HepG2 (cell line): ENCODE data around the gene USP34. TPM values are rescaled to one million over a fixed set of nuclear protein-coding genes. Genes with fewer than 3 reads are reported as not detected.

Experiments
- BRCA1 ChIP-seq: sonication (generic); formaldehyde crosslinking; IDR thresholded peaks from 2 replicates; pipeline ENCODE4 v1.4.0; 2020; ENCODE audit warnings: missing genetic modification reagents
- CREB1 ChIP-seq, 2 experiments: fragments of 450-650 bp in 1 of 2; IDR thresholded peaks; 2 replicates each; pipeline ENCODE4 v1.6.1; 2016 to 2017; ENCODE audit warnings: control low read depth in 1 of 2, mild to moderate bottlenecking in 1 of 2, missing compliant biosample characterization in 1 of 2, missing genetic modification characterization in 1 of 2
- HMG20B ChIP-seq: conservative IDR thresholded peaks from 2 replicates; pipeline ENCODE4 v1.6.1; 2016; ENCODE audit warnings: missing genetic modification reagents, missing compliant biosample characterization
- IRF2 ChIP-seq: IDR thresholded peaks from 2 replicates; pipeline ENCODE4 v1.6.1; 2018; ENCODE audit warnings: missing genetic modification reagents, missing compliant biosample characterization
- MAFF ChIP-seq: IDR thresholded peaks from 2 replicates; pipeline ENCODE4 v1.6.1; 2011; ENCODE audit warnings: low read depth, low read length, improper control_type of control experiment
- MAFK ChIP-seq, 2 experiments: IDR thresholded peaks in 1 of 2; conservative IDR thresholded peaks in 1 of 2; 2 replicates each; pipeline ENCODE4 v1.6.1; 2011; ENCODE audit warnings: improper control_type of control experiment in 2 of 2, low read length in 2 of 2
- MED13 ChIP-seq: sonication (generic); formaldehyde crosslinking; IDR thresholded peaks from 2 replicates; pipeline ENCODE4 v1.5.0; 2020; ENCODE audit warnings: missing genetic modification reagents
- NCOA2 ChIP-seq: sonication (generic); formaldehyde crosslinking; IDR thresholded peaks from 2 replicates; pipeline ENCODE4 v1.8.0; 2022; ENCODE audit warnings: inconsistent platforms
- REL ChIP-seq: sonication (generic); formaldehyde crosslinking; conservative IDR thresholded peaks from 2 replicates; pipeline ENCODE4 v1.8.0; 2022; ENCODE audit warnings: mild to moderate bottlenecking, missing genetic modification reagents, moderate library complexity
- REXO4 ChIP-seq: sonication (generic); formaldehyde crosslinking; IDR thresholded peaks from 2 replicates; pipeline ENCODE4 v1.8.0; 2022; ENCODE audit warnings: missing genetic modification reagents, mild to moderate bottlenecking, borderline replicate concordance
- SAFB2 ChIP-seq: sonication (generic); formaldehyde crosslinking; IDR thresholded peaks from 2 replicates; pipeline ENCODE4 v1.5.1; 2020; ENCODE audit warnings: missing genetic modification reagents, low read depth, mild to moderate bottlenecking, borderline replicate concordance
- SALL1 ChIP-seq: sonication (generic); formaldehyde crosslinking; IDR thresholded peaks from 2 replicates; pipeline ENCODE4 v1.8.0; 2022; ENCODE audit warnings: mild to moderate bottlenecking, missing genetic modification reagents
- SSRP1 ChIP-seq: IDR thresholded peaks from 2 replicates; pipeline ENCODE4 v1.6.1; 2016; ENCODE audit warnings: control low read depth
- STAT5B ChIP-seq: sonication (generic); formaldehyde crosslinking; IDR thresholded peaks from 2 replicates; pipeline ENCODE4 v1.4.0; 2020; ENCODE audit warnings: missing genetic modification reagents
- TAF1 ChIP-seq: sonication (generic); formaldehyde crosslinking; IDR thresholded peaks from 2 replicates; pipeline ENCODE4 v1.4.0; 2020; ENCODE audit warnings: missing genetic modification reagents
- TARDBP ChIP-seq: sonication (generic); formaldehyde crosslinking; IDR thresholded peaks from 2 replicates; pipeline ENCODE4 v1.8.0; 2022; ENCODE audit warnings: mild to moderate bottlenecking, missing genetic modification reagents
- TBX3 ChIP-seq: fragments of 450-650 bp; IDR thresholded peaks from 2 replicates; pipeline ENCODE4 v1.6.1; 2017; ENCODE audit warnings: antibody characterized with exemption, mild to moderate bottlenecking, inconsistent platforms, borderline replicate concordance
- TERF1 ChIP-seq: sonication (generic); formaldehyde crosslinking; IDR thresholded peaks from 2 replicates; pipeline ENCODE4 v1.8.0; 2022; ENCODE audit warnings: mild to moderate bottlenecking, missing genetic modification reagents, moderate library complexity
- TOPORS ChIP-seq: sonication (generic); formaldehyde crosslinking; IDR thresholded peaks from 2 replicates; pipeline ENCODE4 v1.8.0; 2023; ENCODE audit warnings: mild to moderate bottlenecking, missing genetic modification reagents
- ZBTB1 ChIP-seq: sonication (generic); formaldehyde crosslinking; IDR thresholded peaks from 2 replicates; pipeline ENCODE4 v1.4.0; 2020; ENCODE audit warnings: missing genetic modification reagents, borderline replicate concordance
- ZMYM4 ChIP-seq: sonication (generic); formaldehyde crosslinking; IDR thresholded peaks from 2 replicates; pipeline ENCODE4 v1.8.1; 2023; ENCODE audit warnings: mild to moderate bottlenecking, missing genetic modification reagents
- ZNF143 ChIP-seq: sonication (generic); formaldehyde crosslinking; IDR thresholded peaks from 2 replicates; pipeline ENCODE4 v1.4.0; 2020; ENCODE audit warnings: missing genetic modification reagents
- ZNF382 ChIP-seq: sonication (generic); formaldehyde crosslinking; IDR thresholded peaks from 2 replicates; pipeline ENCODE4 v1.5.0; 2020; ENCODE audit warnings: missing genetic modification reagents, mild to moderate bottlenecking, borderline replicate concordance
- ZNF562 ChIP-seq: sonication (generic); formaldehyde crosslinking; IDR thresholded peaks from 2 replicates; pipeline ENCODE4 v1.8.0; 2022; ENCODE audit warnings: missing genetic modification reagents, borderline replicate concordance
- ZNF713 ChIP-seq: sonication (generic); formaldehyde crosslinking; IDR thresholded peaks from 2 replicates; pipeline ENCODE4 v1.4.0; 2020; ENCODE audit warnings: mild to moderate bottlenecking, missing genetic modification reagents
- ZNF792 ChIP-seq: IDR thresholded peaks from 2 replicates; pipeline ENCODE4 v1.6.1; 2016
- ZNF891 ChIP-seq: sonication (generic); formaldehyde crosslinking; IDR thresholded peaks from 2 replicates; pipeline ENCODE4 v1.5.0; 2020; ENCODE audit warnings: mild to moderate bottlenecking, missing genetic modification reagents
- polyA plus RNA-seq, 8 experiments: library from polyadenylated mRNA; depleted of rRNA in 3 of 8; stranded (reverse) in 7 of 8; unstranded in 1 of 8; fragments of >200 nt; fragmentation: Illumina TruSeq in 4 of 8; extraction: Trizol in 4 of 8; gene quantifications; 2 replicates each; pipeline versions ENCODE4 v1.2.1 to v1.2.3, GENCODE V29; 2011 to 2016; ENCODE audit warnings: low read depth in 4 of 8, missing spikeins in 1 of 8, mixed read lengths in 1 of 8; ENCODE audit not compliant: insufficient read depth in 1 of 8
- total RNA-seq, 5 experiments: library from RNA; depleted of rRNA; stranded (reverse); fragments of >200 nt; fragmentation: Illumina TruSeq; extraction: Trizol; gene quantifications; 2 replicates each; pipeline ENCODE4 v1.2.3, GENCODE V29; 2016; ENCODE audit warnings: low read depth in 1 of 5
- TF ChIP-seq, protein P1 (sequence below): sonication (generic); formaldehyde crosslinking; IDR thresholded peaks from 2 replicates; pipeline ENCODE4 v1.4.0; 2020; ENCODE audit warnings: missing genetic modification reagents, borderline replicate concordance
- TF ChIP-seq, protein P2 (sequence below): sonication (generic); formaldehyde crosslinking; IDR thresholded peaks from 2 replicates; pipeline ENCODE4 v1.4.0; 2020; ENCODE audit warnings: missing genetic modification reagents; ENCODE audit errors: not compliant biosample characterization

Gene USP34
- total and polyA plus RNA-seq, 2 of the 13 experiments (the other 11 are each of a cell fraction or from before 2014, with no cell fraction given): 99.2 to 100 TPM

- TF ChIP-seq CREB1 (IDR thresholded peaks at IDR 0.05) (no peak), CREB1 (CRISPR knock-in tag; IDR thresholded peaks at IDR 0.05) (no peak), SAFB2 (CRISPR knock-in tag) (no peak), ZMYM4 (CRISPR knock-in tag) (peak; percentile 12; the same call in 1 of the 2 replicates), ZNF891 (CRISPR knock-in tag) (no peak), ZBTB1 (CRISPR knock-in tag) (no peak), HMG20B (CRISPR knock-in tag) (no peak), MAFF (no peak), MAFK (conservative IDR thresholded peaks at IDR 0.05 in 1 of 2, IDR thresholded peaks at IDR 0.05 in 1 of 2; ENCODE audit: low read length in 2 of 2) (no peak), TARDBP (no peak), TBX3 (no peak), NCOA2 (CRISPR knock-in tag) (no peak), REXO4 (CRISPR knock-in tag) (no peak), REL (no peak), SSRP1 (peak; percentile 46; the same call in 1 of the 2 replicates), TERF1 (CRISPR knock-in tag) (no peak), SALL1 (CRISPR knock-in tag) (no peak), ZNF792 (CRISPR knock-in tag) (no peak), TOPORS (CRISPR knock-in tag) (no peak), ZNF143 (CRISPR knock-in tag) (no peak), ZNF382 (CRISPR knock-in tag) (no peak), MED13 (CRISPR knock-in tag) (no peak), ZNF562 (CRISPR knock-in tag) (no peak), BRCA1 (no peak), STAT5B (CRISPR knock-in tag) (no peak), TAF1 (CRISPR knock-in tag) (no peak), ZNF713 (CRISPR knock-in tag) (no peak), IRF2 (CRISPR knock-in tag) (peak; percentile 48; the same call in 1 of the 2 replicates)
- TF ChIP-seq, protein P1, sequence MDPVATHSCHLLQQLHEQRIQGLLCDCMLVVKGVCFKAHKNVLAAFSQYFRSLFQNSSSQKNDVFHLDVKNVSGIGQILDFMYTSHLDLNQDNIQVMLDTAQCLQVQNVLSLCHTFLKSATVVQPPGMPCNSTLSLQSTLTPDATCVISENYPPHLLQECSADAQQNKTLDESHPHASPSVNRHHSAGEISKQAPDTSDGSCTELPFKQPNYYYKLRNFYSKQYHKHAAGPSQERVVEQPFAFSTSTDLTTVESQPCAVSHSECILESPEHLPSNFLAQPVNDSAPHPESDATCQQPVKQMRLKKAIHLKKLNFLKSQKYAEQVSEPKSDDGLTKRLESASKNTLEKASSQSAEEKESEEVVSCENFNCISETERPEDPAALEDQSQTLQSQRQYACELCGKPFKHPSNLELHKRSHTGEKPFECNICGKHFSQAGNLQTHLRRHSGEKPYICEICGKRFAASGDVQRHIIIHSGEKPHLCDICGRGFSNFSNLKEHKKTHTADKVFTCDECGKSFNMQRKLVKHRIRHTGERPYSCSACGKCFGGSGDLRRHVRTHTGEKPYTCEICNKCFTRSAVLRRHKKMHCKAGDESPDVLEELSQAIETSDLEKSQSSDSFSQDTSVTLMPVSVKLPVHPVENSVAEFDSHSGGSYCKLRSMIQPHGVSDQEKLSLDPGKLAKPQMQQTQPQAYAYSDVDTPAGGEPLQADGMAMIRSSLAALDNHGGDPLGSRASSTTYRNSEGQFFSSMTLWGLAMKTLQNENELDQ (CRISPR knock-in tag): no peak
- TF ChIP-seq, protein P2, sequence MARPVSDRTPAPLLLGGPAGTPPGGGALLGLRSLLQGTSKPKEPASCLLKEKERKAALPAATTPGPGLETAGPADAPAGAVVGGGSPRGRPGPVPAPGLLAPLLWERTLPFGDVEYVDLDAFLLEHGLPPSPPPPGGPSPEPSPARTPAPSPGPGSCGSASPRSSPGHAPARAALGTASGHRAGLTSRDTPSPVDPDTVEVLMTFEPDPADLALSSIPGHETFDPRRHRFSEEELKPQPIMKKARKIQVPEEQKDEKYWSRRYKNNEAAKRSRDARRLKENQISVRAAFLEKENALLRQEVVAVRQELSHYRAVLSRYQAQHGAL (CRISPR knock-in tag): no peak
These were observed 44.5 kb downstream of the USP34 start (continued) for GRCh38 chr2:61426267-61426897.
